HepG2 (cell line): ENCODE measurements around the gene EPS8. TPM values are rescaled to one million over a fixed set of nuclear protein-coding genes. Genes with fewer than 3 reads are reported as not detected.

Source experiments
- ADNP ChIP-seq: sonication (generic); formaldehyde crosslinking; IDR thresholded peaks from 2 replicates; pipeline ENCODE4 v1.4.0; 2020; ENCODE audit warnings: missing genetic modification reagents
- HHEX ChIP-seq: IDR thresholded peaks from 2 replicates; pipeline ENCODE4 v1.6.1; 2016; ENCODE audit warnings: control low read depth
- HNF4A ChIP-seq: sonication (generic); formaldehyde crosslinking; IDR thresholded peaks from 2 replicates; pipeline ENCODE4 v1.4.0; 2020; ENCODE audit warnings: missing genetic modification reagents
- KLF11 ChIP-seq: IDR thresholded peaks from 2 replicates; pipeline ENCODE4 v1.6.1; 2016; ENCODE audit warnings: missing compliant biosample characterization
- MLLT10 ChIP-seq: sonication (generic); formaldehyde crosslinking; IDR thresholded peaks from 2 replicates; pipeline ENCODE4 v1.4.0; 2020; ENCODE audit warnings: missing genetic modification reagents
- SCMH1 ChIP-seq: sonication (generic); formaldehyde crosslinking; IDR thresholded peaks from 2 replicates; pipeline ENCODE4 v1.9.0; 2021; ENCODE audit warnings: missing genetic modification reagents, mild to moderate bottlenecking, borderline replicate concordance
- SP4 ChIP-seq: sonication (generic); formaldehyde crosslinking; IDR thresholded peaks from 2 replicates; pipeline ENCODE4 v1.8.1; 2023; ENCODE audit warnings: mild to moderate bottlenecking, missing genetic modification reagents
- TFAP4 ChIP-seq: sonication (generic); IDR thresholded peaks from 2 replicates; pipeline ENCODE4 v1.6.1; 2016; ENCODE audit warnings: low read depth, borderline replicate concordance
- ZBTB20 ChIP-seq: sonication (generic); formaldehyde crosslinking; IDR thresholded peaks from 2 replicates; pipeline ENCODE4 v1.8.1; 2023; ENCODE audit warnings: missing genetic modification reagents, low read depth, mild to moderate bottlenecking, borderline replicate concordance
- ZNF138 ChIP-seq: sonication (generic); formaldehyde crosslinking; IDR thresholded peaks from 2 replicates; pipeline ENCODE4 v1.5.0; 2020; ENCODE audit warnings: mild to moderate bottlenecking, low read depth, missing genetic modification reagents
- ZNF331 ChIP-seq: sonication (generic); formaldehyde crosslinking; IDR thresholded peaks from 2 replicates; pipeline ENCODE4 v1.4.0; 2020; ENCODE audit warnings: missing genetic modification reagents
- ZNF563 ChIP-seq: sonication (generic); formaldehyde crosslinking; IDR thresholded peaks from 2 replicates; pipeline ENCODE4 v1.8.0; 2022; ENCODE audit warnings: mild to moderate bottlenecking, moderate library complexity, missing genetic modification reagents
- ZNF605 ChIP-seq: sonication (generic); formaldehyde crosslinking; IDR thresholded peaks from 2 replicates; pipeline ENCODE4 v1.8.0; 2022; ENCODE audit warnings: mild to moderate bottlenecking, missing genetic modification reagents
- ZNF670 ChIP-seq: sonication (generic); formaldehyde crosslinking; IDR thresholded peaks from 2 replicates; pipeline ENCODE4 v1.8.0; 2022; ENCODE audit warnings: mild to moderate bottlenecking, missing genetic modification reagents, borderline replicate concordance
- ZNF781 ChIP-seq: sonication (generic); formaldehyde crosslinking; IDR thresholded peaks from 2 replicates; pipeline ENCODE4 v1.5.1; 2020; ENCODE audit warnings: borderline replicate concordance, mild to moderate bottlenecking, missing genetic modification reagents; ENCODE audit errors: not compliant biosample characterization
- ZNF83 ChIP-seq: sonication (generic); formaldehyde crosslinking; IDR thresholded peaks from 2 replicates; pipeline ENCODE4 v1.4.0; 2020; ENCODE audit warnings: missing genetic modification reagents, mild to moderate bottlenecking, borderline replicate concordance
- ZNF850 ChIP-seq: sonication (generic); formaldehyde crosslinking; conservative IDR thresholded peaks from 2 replicates; pipeline ENCODE4 v1.9.0; 2021; ENCODE audit warnings: mild to moderate bottlenecking, missing genetic modification reagents
- ZSCAN12 ChIP-seq: sonication (generic); formaldehyde crosslinking; IDR thresholded peaks from 2 replicates; pipeline ENCODE4 v1.9.0; 2021; ENCODE audit warnings: mild to moderate bottlenecking, missing genetic modification reagents
- polyA plus RNA-seq, 8 experiments: library from polyadenylated mRNA; depleted of rRNA in 3 of 8; stranded (reverse) in 7 of 8; unstranded in 1 of 8; fragments of >200 nt; fragmentation: Illumina TruSeq in 4 of 8; extraction: Trizol in 4 of 8; gene quantifications; 2 replicates each; pipeline versions ENCODE4 v1.2.1 to v1.2.3, GENCODE V29; 2011 to 2016; ENCODE audit warnings: low read depth in 4 of 8, missing spikeins in 1 of 8, mixed read lengths in 1 of 8; ENCODE audit not compliant: insufficient read depth in 1 of 8
- total RNA-seq, 5 experiments: library from RNA; depleted of rRNA; stranded (reverse); fragments of >200 nt; fragmentation: Illumina TruSeq; extraction: Trizol; gene quantifications; 2 replicates each; pipeline ENCODE4 v1.2.3, GENCODE V29; 2016; ENCODE audit warnings: low read depth in 1 of 5
- TF ChIP-seq, protein P1 (sequence below): sonication (generic); formaldehyde crosslinking; IDR thresholded peaks from one replicate; pipeline ENCODE4 v1.5.1; 2020; ENCODE audit warnings: mild to moderate bottlenecking, missing genetic modification reagents; ENCODE audit errors: not compliant biosample characterization

EPS8 gene
- total and polyA plus RNA-seq, 2 of the 13 experiments (the other 11 are each of a cell fraction or from before 2014, with no cell fraction given) = 37.1 to 43.4 TPM

GRCh38 chr12:15789220-15790171 is at the start of gene EPS8 (continued):
- TF ChIP-seq ZNF138 (CRISPR knock-in tag) = peak; percentile 63; the same call in 1 of the 2 replicates
- TF ChIP-seq ZNF563 = peak; percentile 93
- no peak for TF ChIP-seq ADNP (CRISPR knock-in tag)
- TF ChIP-seq SP4 (CRISPR knock-in tag) = peak; percentile 47; the same call in 1 of the 2 replicates
- TF ChIP-seq MLLT10 (CRISPR knock-in tag) = no peak
- TF ChIP-seq ZNF670 (CRISPR knock-in tag) = peak; percentile 88
- TF ChIP-seq ZNF83 (CRISPR knock-in tag) = no peak
- no peak; the same call in 1 of the 2 replicates for TF ChIP-seq HHEX (CRISPR knock-in tag)
- TF ChIP-seq ZNF850 (CRISPR knock-in tag) = 0 out of 2 replicates have a peak, but pooled peaks have one; percentile 85
- peak; percentile 79 for TF ChIP-seq ZNF331
- peak; percentile 64; the same call in 1 of the 2 replicates for TF ChIP-seq ZBTB20
- TF ChIP-seq ZNF781 (CRISPR knock-in tag) = peak; percentile 94
- peak; percentile 75; the same call in 1 of the 2 replicates for TF ChIP-seq ZNF605 (CRISPR knock-in tag)
- TF ChIP-seq SCMH1 (CRISPR knock-in tag) = no peak
- peak; percentile 72; the same call in 1 of the 2 replicates for TF ChIP-seq HNF4A
- TF ChIP-seq KLF11 (CRISPR knock-in tag) = peak; percentile 63; the same call in 1 of the 2 replicates
- TF ChIP-seq, protein P1, sequence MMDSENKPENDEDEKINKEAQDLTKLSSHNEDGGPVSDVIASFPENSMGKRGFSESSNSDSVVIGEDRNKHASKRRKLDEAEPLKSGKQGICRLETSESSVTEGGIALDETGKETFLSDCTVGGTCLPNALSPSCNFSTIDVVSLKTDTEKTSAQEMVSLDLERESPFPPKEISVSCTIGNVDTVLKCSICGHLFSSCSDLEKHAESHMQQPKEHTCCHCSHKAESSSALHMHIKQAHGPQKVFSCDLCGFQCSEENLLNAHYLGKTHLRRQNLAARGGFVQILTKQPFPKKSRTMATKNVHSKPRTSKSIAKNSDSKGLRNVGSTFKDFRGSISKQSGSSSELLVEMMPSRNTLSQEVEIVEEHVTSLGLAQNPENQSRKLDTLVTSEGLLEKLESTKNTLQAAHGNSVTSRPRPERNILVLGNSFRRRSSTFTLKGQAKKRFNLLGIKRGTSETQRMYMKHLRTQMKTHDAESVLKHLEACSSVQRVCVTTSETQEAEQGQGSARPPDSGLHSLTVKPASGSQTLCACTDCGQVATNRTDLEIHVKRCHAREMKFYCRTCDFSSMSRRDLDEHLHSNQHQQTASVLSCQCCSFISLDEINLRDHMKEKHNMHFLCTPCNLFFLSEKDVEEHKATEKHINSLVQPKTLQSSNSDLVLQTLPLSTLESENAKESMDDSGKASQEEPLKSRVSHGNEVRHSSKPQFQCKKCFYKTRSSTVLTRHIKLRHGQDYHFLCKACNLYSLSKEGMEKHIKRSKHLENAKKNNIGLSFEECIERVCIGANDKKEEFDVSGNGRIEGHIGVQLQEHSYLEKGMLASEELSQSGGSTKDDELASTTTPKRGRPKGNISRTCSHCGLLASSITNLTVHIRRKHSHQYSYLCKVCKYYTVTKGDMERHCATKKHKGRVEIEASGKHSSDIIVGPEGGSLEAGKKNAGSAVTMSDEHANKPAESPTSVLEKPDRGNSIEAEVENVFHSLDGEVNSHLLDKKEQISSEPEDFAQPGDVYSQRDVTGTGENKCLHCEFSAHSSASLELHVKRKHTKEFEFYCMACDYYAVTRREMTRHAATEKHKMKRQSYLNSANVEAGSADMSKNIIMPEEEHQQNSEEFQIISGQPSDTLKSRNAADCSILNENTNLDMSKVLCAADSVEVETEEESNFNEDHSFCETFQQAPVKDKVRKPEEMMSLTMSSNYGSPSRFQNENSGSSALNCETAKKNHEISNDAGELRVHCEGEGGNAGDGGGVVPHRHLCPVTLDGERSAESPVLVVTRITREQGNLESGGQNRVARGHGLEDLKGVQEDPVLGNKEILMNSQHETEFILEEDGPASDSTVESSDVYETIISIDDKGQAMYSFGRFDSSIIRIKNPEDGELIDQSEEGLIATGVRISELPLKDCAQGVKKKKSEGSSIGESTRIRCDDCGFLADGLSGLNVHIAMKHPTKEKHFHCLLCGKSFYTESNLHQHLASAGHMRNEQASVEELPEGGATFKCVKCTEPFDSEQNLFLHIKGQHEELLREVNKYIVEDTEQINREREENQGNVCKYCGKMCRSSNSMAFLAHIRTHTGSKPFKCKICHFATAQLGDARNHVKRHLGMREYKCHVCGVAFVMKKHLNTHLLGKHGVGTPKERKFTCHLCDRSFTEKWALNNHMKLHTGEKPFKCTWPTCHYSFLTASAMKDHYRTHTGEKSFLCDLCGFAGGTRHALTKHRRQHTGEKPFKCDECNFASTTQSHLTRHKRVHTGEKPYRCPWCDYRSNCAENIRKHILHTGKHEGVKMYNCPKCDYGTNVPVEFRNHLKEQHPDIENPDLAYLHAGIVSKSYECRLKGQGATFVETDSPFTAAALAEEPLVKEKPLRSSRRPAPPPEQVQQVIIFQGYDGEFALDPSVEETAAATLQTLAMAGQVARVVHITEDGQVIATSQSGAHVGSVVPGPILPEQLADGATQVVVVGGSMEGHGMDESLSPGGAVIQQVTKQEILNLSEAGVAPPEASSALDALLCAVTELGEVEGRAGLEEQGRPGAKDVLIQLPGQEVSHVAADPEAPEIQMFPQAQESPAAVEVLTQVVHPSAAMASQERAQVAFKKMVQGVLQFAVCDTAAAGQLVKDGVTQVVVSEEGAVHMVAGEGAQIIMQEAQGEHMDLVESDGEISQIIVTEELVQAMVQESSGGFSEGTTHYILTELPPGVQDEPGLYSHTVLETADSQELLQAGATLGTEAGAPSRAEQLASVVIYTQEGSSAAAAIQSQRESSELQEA (CRISPR knock-in tag) = no peak
- peak; percentile 82 for TF ChIP-seq ZSCAN12
- TF ChIP-seq TFAP4 = no peak
